Suprapubic skin (tissue), 4 donors: Measurements from ENCODE around the gene ELMO1. TPM values are rescaled to one million over a fixed set of nuclear protein-coding genes. Genes with fewer than 3 reads are reported as not detected.

Experiments used
- DNase-seq, 2 donors: peaks; one replicate each; pipeline ENCODE4 v3.0.0-alpha.2; 2019; ENCODE audit warnings: low spot score in 2 of 2
- H3K27ac ChIP-seq: fragments of 200-600 bp; sonication (generic); one replicate; pipeline ENCODE4 v1.5.1; 2019
- H3K27me3 ChIP-seq: fragments of 200-600 bp; sonication (generic); one replicate; pipeline ENCODE4 v1.5.1; 2019
- H3K36me3 ChIP-seq: fragments of 200-600 bp; sonication (generic); one replicate; pipeline ENCODE4 v1.5.1; 2019
- H3K4me1 ChIP-seq: fragments of 200-600 bp; sonication (generic); one replicate; pipeline ENCODE4 v1.5.1; 2019
- H3K4me3 ChIP-seq: fragments of 200-600 bp; sonication (generic); one replicate; pipeline ENCODE4 v1.5.1; 2019; ENCODE audit warnings: mild to moderate bottlenecking
- H3K9me3 ChIP-seq: fragments of 200-600 bp; sonication (generic); one replicate; pipeline ENCODE4 v1.5.1; 2019
- EP300 ChIP-seq: sonication (generic); formaldehyde crosslinking; IDR thresholded peaks from one replicate; pipeline ENCODE4 v1.6.1; 2017; ENCODE audit warnings: antibody characterized with exemption
- POLR2A ChIP-seq, 2 donors: fragments of 450-650 bp; IDR thresholded peaks; one replicate each; pipeline ENCODE4 v1.6.1; 2017; ENCODE audit warnings: antibody characterized with exemption in 2 of 2, mild to moderate bottlenecking in 2 of 2, moderate library complexity in 2 of 2
- POLR2AphosphoS5 ChIP-seq, 3 donors: sonication (generic); formaldehyde crosslinking; IDR thresholded peaks; one replicate each; pipeline ENCODE4 v1.6.1; 2017; ENCODE audit warnings: antibody characterized with exemption in 3 of 3
- WGBS: methylation state at CpG from one replicate; pipeline ENCODE4 v1.1.5; 2018; 5-methylcytosine and 5-hydroxymethylcytosine counted together
- total RNA-seq, 4 donors: library from RNA; depleted of rRNA; stranded (reverse); fragments of >200 nt; gene quantifications; one replicate each; pipeline ENCODE4 v1.1.0, GENCODE V29; 2016
- TF ChIP-seq, protein P1 (sequence below), 2 donors: fragments of 200-600 bp in 1 of 2; fragments of 450-650 bp in 1 of 2; sonication (generic) in 1 of 2; IDR thresholded peaks; one replicate each; pipeline ENCODE4 v1.5.1; 2016 to 2019; ENCODE audit warnings: antibody characterized with exemption in 2 of 2, mild to moderate bottlenecking in 1 of 2, moderate library complexity in 1 of 2

ELMO1 gene
- total RNA-seq, 4 donors from 2014 or later: 9.8 to 49.6 (median 22.2) TPM

DNA sequence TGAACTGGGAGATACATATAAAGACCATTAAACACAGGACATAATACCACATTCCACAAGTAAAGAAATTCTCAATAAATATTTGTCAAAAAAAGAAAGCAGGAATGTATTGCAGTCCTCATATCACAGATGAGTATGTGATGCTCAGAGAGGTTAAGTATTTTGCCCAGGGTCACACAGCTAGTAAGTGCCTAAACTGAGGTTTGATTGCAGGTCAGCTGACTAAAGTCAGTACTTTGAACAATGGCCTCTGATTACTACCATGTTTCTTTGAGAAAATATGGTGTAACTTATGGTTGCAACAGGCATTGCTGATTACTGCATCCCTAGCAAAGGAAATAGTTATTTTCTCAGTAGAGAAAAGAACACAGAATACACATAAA, 267.1 kb downstream of the ELMO1 start:
- TF ChIP-seq POLR2A (IDR thresholded peaks at IDR 0.05): no peak
- no peak for TF ChIP-seq POLR2AphosphoS5 (IDR thresholded peaks at IDR 0.05)
- TF ChIP-seq EP300: no peak
- TF ChIP-seq, protein P1, sequence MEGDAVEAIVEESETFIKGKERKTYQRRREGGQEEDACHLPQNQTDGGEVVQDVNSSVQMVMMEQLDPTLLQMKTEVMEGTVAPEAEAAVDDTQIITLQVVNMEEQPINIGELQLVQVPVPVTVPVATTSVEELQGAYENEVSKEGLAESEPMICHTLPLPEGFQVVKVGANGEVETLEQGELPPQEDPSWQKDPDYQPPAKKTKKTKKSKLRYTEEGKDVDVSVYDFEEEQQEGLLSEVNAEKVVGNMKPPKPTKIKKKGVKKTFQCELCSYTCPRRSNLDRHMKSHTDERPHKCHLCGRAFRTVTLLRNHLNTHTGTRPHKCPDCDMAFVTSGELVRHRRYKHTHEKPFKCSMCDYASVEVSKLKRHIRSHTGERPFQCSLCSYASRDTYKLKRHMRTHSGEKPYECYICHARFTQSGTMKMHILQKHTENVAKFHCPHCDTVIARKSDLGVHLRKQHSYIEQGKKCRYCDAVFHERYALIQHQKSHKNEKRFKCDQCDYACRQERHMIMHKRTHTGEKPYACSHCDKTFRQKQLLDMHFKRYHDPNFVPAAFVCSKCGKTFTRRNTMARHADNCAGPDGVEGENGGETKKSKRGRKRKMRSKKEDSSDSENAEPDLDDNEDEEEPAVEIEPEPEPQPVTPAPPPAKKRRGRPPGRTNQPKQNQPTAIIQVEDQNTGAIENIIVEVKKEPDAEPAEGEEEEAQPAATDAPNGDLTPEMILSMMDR (IDR thresholded peaks at IDR 0.05): no peak
- H3K9me3 ChIP-seq: no peaks in the 10 kb centered on the region
- no peak overlapping the region for H3K27ac ChIP-seq
- H3K27me3 ChIP-seq: no peaks in the 10 kb centered on the region
- H3K4me1 ChIP-seq: peaks cover 8% of the 10 kb centered on the region
- no peak for DNase-seq
- H3K4me3 ChIP-seq: no peak overlapping the region
- H3K36me3 ChIP-seq: no peaks in the 10 kb centered on the region

DNA sequence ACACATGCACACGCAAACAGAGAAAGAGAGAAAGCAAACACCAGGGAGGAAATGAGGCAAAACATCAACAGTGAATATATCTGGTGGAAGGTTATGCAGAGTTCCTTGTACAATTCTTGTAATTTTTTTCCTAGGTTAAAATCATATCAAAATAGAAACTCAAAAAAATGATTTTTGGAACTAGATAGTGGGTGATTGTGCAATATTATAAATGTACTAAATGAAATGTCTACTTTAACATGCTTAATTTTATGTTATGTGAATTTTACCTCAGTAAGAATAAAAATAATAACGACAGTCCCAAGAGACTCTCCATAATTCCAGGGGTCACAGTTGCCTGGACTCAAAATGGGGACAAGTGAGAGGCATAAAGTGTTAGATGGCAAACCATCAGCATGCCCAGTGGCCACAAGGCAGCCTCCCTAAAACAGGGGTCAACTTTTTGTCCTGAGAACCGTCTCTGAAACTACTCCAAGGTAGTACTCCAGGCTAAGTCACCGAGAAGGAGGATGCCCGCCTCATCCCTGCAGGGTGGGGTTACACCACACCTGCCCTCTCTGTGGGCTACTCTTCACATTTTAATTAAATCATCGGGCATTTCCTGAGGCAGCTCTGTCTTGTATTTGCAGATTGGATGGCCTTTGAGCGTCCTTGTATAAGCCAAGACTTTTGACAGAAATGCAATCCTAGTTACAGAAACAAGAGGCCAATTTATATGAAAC, 267.7 kb downstream of the ELMO1 start:
- TF ChIP-seq POLR2AphosphoS5 (IDR thresholded peaks at IDR 0.05): no peak
- TF ChIP-seq EP300: no peak
- TF ChIP-seq, protein P1 (IDR thresholded peaks at IDR 0.05): no peak
- TF ChIP-seq POLR2A (IDR thresholded peaks at IDR 0.05): no peak
- no peak for DNase-seq

DNA sequence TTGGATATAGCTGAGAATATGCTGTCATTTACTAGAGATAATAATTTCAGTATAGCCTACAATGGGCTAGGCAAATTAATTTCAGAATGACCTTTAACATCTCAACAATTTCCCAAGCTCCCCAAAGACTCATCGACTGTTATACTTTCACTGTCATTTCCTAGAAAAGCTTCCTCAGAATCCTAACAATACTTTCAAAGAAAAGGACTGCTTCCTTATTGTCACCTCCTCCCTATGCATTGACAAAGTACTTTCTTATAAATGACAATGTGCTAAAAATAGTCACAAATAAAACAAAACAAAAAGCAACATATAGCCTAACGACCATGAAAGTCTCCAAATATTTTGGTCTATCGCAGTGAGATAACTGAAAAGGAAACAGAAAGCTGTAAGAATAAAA, 272.6 kb downstream of the ELMO1 start:
- Histone ChIP-seq H3K27ac (no peak overlapping the region), H3K36me3 (no peaks in the 10 kb centered on the region), H3K9me3 (no peaks in the 10 kb centered on the region), H3K27me3 (no peaks in the 10 kb centered on the region), H3K4me3 (no peak overlapping the region), H3K4me1 (no peaks in the 10 kb centered on the region)
- 73% methylated on average over 3 of the region's 3 CpGs for WGBS
- TF ChIP-seq, protein P1 (IDR thresholded peaks at IDR 0.05): no peak
- TF ChIP-seq POLR2A (IDR thresholded peaks at IDR 0.05): no peak
- TF ChIP-seq POLR2AphosphoS5 (IDR thresholded peaks at IDR 0.05): no peak
- no peak for TF ChIP-seq EP300
- no peak for DNase-seq

More for the DNA sequence above, 267.7 kb downstream of the ELMO1 start:
- H3K4me1 ChIP-seq: peaks cover 8% of the 10 kb centered on the region
- H3K27me3 ChIP-seq: no peaks in the 10 kb centered on the region
- H3K36me3 ChIP-seq: no peaks in the 10 kb centered on the region
- no peaks in the 10 kb centered on the region for H3K9me3 ChIP-seq
- no peak overlapping the region for H3K4me3 ChIP-seq
- WGBS: 78% methylated on average over 7 of the region's 7 CpGs
- H3K27ac ChIP-seq: no peak overlapping the region

DNA sequence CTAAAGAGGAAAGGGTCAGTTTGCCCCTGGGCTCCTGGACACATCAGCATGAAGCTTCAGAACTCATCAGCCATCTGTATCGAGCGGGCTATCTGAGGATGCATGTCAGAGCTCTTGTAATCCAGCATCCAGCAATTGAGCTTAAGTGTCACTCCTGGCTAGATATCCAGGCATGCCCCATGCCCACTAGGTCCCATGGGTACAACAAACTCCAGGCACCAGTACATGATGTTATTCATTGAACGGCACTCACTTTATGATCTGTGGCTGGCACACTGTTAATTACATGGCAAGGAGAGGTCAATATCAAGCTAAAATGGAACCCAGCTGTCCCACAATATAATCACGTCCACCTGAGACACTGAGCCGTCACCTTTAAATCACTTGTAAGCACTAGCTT, 274.2 kb downstream of the ELMO1 start:
- H3K27me3 ChIP-seq: no peaks in the 10 kb centered on the region
- H3K27ac ChIP-seq: no peak overlapping the region
- H3K4me3 ChIP-seq: no peak overlapping the region
- TF ChIP-seq EP300: no peak
- TF ChIP-seq POLR2A (IDR thresholded peaks at IDR 0.05): no peak
- TF ChIP-seq, protein P1 (IDR thresholded peaks at IDR 0.05): no peak
- TF ChIP-seq POLR2AphosphoS5 (IDR thresholded peaks at IDR 0.05): no peak
- H3K36me3 ChIP-seq: no peaks in the 10 kb centered on the region
- no peak for DNase-seq
- no peaks in the 10 kb centered on the region for H3K4me1 ChIP-seq
- 93% methylated on average over 5 of the region's 5 CpGs for WGBS
- no peaks in the 10 kb centered on the region for H3K9me3 ChIP-seq

DNA sequence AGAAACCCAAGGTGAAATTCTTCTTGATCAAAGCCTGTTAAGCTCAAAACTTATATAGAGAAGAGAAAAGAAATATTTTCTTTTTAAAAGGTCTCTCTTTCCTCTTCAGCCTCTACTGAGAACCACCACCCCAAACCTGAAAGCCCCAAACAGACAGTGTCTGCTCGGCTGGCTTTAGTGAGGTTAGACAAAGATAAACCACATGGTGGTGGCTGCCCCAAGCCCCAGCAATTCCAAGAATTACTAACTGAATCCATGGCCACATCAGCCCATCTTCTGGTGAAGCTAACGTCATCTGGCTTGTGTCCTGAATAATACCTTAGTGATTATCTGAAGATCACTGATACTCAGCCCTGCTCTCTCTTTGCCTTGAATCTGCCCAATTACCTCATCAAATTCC, 275.0 kb downstream of the ELMO1 start:
- no peaks in the 10 kb centered on the region for H3K27me3 ChIP-seq
- WGBS: 78% methylated on average over 2 of the region's 2 CpGs
- H3K27ac ChIP-seq: no peak overlapping the region

More for the DNA sequence above, 275.0 kb downstream of the ELMO1 start:
- H3K4me1 ChIP-seq: no peaks in the 10 kb centered on the region
- DNase-seq: no peak
- H3K4me3 ChIP-seq: no peak overlapping the region
- TF ChIP-seq POLR2AphosphoS5 (IDR thresholded peaks at IDR 0.05) (no peak), POLR2A (IDR thresholded peaks at IDR 0.05) (no peak), EP300 (no peak)
- TF ChIP-seq, protein P1 (IDR thresholded peaks at IDR 0.05): no peak
- no peaks in the 10 kb centered on the region for H3K9me3 ChIP-seq
- no peaks in the 10 kb centered on the region for H3K36me3 ChIP-seq
